AG10803 (cell line): Measurements from ENCODE around the gene GDI2.

ENCODE experiments used
- DNase-seq: peaks from one replicate; pipeline ENCODE4 v3.0.0; 2010; ENCODE audit warnings: low read depth
- H3K4me3 ChIP-seq: 2 replicates; pipeline ENCODE4 v1.5.1; 2011; ENCODE audit warnings: mild to moderate bottlenecking, low read length, control low read depth
- TF ChIP-seq, protein P1 (sequence below): conservative IDR thresholded peaks from 2 replicates; pipeline ENCODE4 v1.5.1; 2011; ENCODE audit warnings: mild to moderate bottlenecking, low read length, control low read depth, inconsistent platforms

Gene GDI2

GRCh38 chr10:5805260-5805659 lies 8.0 kb downstream of the GDI2 start:
- no peak overlapping the region for H3K4me3 ChIP-seq
- TF ChIP-seq, protein P1, sequence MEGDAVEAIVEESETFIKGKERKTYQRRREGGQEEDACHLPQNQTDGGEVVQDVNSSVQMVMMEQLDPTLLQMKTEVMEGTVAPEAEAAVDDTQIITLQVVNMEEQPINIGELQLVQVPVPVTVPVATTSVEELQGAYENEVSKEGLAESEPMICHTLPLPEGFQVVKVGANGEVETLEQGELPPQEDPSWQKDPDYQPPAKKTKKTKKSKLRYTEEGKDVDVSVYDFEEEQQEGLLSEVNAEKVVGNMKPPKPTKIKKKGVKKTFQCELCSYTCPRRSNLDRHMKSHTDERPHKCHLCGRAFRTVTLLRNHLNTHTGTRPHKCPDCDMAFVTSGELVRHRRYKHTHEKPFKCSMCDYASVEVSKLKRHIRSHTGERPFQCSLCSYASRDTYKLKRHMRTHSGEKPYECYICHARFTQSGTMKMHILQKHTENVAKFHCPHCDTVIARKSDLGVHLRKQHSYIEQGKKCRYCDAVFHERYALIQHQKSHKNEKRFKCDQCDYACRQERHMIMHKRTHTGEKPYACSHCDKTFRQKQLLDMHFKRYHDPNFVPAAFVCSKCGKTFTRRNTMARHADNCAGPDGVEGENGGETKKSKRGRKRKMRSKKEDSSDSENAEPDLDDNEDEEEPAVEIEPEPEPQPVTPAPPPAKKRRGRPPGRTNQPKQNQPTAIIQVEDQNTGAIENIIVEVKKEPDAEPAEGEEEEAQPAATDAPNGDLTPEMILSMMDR, result no peak
- DNase-seq, result no peak

DNA sequence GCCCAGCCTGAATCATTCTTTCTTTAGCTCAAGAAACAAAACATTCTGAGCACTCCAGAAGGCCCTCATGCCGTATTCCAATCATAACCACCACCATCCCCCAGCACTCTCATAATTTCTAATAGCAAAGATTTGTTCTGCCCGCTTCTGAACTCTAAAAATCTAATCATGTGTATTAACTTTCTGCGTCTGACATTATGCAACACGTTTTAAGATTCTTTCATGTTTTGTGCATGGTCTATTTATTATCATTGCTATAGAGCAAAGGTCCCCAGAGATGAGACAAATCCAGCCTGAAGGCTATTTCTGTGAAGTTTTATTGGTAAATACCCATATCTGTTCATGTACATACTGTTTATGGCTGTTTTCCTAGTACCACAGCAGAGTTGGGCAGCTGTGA lies 8.8 kb downstream of the GDI2 start:
- H3K4me3 ChIP-seq, result no peak overlapping the region
- TF ChIP-seq, protein P1, result no peak
- no peak for DNase-seq

- H3K4me3 ChIP-seq, result no peak overlapping the region
- TF ChIP-seq, protein P1, result no peak
- no peak for DNase-seq
Observed at GRCh38 chr10:5800782-5801181, 12.5 kb downstream of the GDI2 start.

- no peak overlapping the region for H3K4me3 ChIP-seq
- DNase-seq, result no peak
- TF ChIP-seq, protein P1, result no peak
Observed at GRCh38 chr10:5794236-5794635, 19.0 kb downstream of the GDI2 start.

DNA sequence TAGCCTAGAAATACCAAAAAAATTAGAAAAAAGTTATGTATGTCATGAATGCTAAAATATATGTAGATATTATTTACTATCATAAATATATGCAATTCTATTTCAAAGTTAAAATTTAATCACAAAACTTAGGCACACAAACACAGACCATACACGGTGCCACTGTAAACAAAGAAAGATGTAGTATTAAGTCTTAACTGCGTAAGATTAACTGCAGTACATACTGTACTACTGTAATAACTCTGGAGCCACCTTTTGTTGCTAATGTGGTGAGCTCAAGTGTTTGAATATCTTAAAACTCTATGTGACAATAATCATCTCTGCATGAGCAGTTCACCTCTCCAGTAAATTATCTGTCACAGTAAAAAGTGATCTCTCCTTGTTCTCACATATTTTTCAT lies 23.6 kb downstream of the GDI2 start:
- DNase-seq, result no peak
- TF ChIP-seq, protein P1, result no peak
- no peak overlapping the region for H3K4me3 ChIP-seq

DNA sequence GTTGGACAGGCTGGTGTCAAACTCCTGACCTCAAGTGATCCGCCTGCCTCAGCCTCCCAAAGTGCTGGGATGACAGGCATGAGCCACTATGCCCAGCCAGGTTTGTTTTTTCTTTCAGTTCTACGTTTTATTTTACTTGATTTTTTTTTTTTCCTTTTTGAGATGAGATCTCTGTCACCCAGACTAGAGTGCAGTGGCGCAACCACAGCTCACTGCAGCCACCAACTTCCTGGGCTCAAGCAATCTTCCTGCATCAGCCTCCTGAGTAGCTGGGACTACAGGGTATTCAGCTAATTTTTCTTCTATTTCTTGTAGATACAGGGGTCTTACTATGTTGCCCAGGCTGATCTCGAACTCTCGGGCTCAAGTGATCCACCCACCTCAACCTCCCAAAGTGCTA lies 24.3 kb downstream of the GDI2 start:
- TF ChIP-seq, protein P1, result no peak
- DNase-seq, result no peak
- H3K4me3 ChIP-seq, result no peak overlapping the region

DNA sequence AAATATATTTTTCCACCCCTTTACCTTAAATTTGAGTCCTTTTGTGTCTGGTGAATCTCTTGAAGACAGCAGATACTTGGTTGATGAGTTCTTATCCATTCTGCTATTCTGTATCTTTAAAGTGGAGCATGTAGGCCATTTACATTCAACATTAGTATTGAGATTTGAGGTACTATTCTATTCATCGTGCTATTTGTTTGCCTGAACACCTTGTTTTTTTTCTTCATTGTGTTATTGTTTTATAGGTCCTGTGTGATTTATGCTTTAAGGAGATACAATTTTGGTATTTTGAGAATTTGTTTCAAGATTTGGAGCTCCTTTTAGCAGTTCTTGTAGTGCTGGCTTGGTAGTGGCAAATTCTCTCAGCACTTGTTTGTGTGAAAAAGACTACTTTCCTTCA lies 29.9 kb downstream of the GDI2 start:
- DNase-seq, result no peak
- no peak overlapping the region for H3K4me3 ChIP-seq
- TF ChIP-seq, protein P1, result no peak
